GM18505 (cell line): Measurements from ENCODE around the gene SCN1A.

ENCODE experiments used
- ATAC-seq: cut with Tn5 transposase; IDR thresholded peaks from one replicate; pipeline ENCODE4 v1.9.1; 2021; ENCODE audit not compliant: unreplicated experiment
- POLR2A ChIP-seq: IDR thresholded peaks from 4 replicates; pipeline ENCODE4 v1.6.1; 2011; ENCODE audit warnings: borderline replicate concordance; ENCODE audit not compliant: insufficient read depth, insufficient read length; ENCODE audit errors: extremely low read depth

Gene SCN1A

GRCh38 chr2:166127217-166128155 is at the start of gene SCN1A:
SCN1A (minus strand) TSS chr2:166128020; CDS start chr2:166073621, 54,399 bp downstream.
- ATAC-seq, result no peak
- no peak for TF ChIP-seq POLR2A

GRCh38 chr2:166173263-166173662 is 45.4 kb upstream of the SCN1A start:
- TF ChIP-seq POLR2A, result no peak
- no peak for ATAC-seq

- ATAC-seq, result no peak
- TF ChIP-seq POLR2A, result no peak
These were observed 43.4 kb upstream of the SCN1A start for GRCh38 chr2:166171216-166171615.

DNA sequence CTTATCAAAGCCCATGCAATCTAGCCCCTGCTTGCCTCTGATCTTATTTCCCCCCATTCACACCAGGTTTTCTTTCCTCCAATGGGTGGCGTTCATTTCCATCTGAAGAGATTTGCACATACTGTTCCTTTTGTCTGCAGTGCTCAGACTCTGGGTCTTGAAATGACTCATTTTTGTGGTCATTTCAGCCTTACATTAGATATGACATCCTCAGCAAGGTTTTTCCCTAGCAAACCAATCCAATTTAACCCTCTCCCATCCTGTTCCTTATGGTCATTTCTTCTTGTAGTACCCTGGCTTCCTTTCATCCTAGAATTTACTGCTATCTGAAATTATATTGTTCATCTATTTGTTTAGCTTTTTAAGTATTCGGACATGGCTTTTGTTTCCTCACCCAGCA is 42.5 kb upstream of the SCN1A start:
- ATAC-seq, result peak; percentile 87
- TF ChIP-seq POLR2A, result no peak

- no peak for TF ChIP-seq POLR2A
- no peak for ATAC-seq
These were observed 39.6 kb upstream of the SCN1A start for GRCh38 chr2:166167449-166167848.

DNA sequence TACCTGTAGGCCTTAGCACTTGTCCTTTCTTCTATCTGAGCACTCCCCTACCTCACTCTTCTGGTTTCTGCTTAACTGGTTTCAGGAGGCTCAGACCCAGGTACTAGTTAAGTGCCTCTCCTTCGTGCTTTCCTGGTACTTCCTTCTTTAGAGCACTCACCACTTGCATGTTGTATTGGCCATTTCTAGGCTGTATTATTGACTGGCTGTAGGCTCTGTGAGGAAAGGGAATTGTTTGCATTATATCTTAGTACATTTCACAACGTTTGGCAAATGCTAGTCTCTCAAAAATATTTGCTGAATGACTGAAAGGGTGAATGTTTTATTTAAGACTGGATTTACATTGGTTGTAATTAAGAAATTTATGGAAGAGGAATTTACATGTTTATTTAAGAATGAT is 36.0 kb upstream of the SCN1A start:
- ATAC-seq, result no peak
- no peak for TF ChIP-seq POLR2A

DNA sequence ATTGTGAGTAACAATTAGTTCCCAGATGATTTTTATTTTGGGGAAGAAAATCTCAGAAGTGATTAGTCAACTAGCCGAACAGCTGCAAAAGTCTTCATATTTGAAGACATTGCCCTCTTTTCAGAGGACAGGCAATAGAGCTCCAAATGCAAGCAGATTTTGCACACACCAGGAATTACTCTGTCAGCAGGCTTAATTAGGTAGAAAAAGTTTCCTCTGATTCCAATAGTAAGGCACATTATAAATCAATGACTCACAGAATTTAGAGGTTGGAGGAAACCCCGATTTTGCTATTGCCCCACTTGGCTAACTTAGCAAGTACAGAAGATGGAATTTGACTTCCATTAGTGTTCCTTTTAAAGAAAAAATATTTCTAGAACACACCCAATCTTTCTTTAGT is 30.7 kb upstream of the SCN1A start:
- no peak for TF ChIP-seq POLR2A
- ATAC-seq, result no peak

GRCh38 chr2:166157578-166157977 is 29.8 kb upstream of the SCN1A start:
- TF ChIP-seq POLR2A, result no peak
- no peak for ATAC-seq

DNA sequence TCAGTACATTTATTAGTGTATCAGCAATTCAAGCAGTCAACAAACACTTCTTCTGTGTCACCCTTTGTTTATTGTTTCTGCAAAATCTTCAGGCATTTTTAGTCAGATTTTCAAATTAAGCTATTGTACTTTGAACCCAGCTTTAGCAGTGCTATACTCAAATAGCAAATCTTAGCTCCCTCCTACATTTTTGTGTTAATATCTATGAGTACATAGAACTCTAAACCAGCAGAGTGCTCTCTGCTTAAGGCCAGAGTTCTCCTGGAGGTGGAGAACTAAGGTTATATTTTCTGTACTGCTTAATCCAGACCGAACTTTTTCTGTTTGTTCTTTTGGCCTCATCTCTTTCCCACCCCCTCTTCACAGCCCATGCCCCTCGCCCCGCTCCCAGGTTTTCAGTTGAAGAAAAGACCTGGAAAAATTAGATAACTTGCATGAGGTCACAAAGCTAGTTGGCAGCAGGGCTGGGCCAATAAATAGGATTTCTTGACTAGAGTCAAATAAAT is 29.2 kb upstream of the SCN1A start:
- ATAC-seq, result no peak
- TF ChIP-seq POLR2A, result no peak

DNA sequence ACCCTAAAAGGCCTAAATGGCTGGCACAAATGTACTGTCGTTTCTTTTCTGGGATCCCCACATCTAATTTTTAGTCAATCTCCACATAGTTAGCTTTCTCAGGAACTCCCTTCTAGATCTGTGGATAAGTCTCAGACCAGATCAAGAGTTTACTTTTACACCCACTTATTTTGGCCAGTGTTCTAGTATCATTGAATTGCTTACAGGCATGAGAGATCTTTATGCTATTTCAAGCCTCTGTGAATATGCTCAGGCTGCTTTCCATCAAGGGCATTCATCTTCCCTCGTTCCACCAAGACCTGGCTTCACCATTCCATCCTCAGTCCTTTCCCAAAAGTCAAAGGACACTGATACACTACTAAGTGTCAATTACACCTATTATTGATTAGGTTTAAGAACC is 27.8 kb upstream of the SCN1A start:
- no peak for ATAC-seq
- no peak for TF ChIP-seq POLR2A

GRCh38 chr2:166154685-166155338 is 27.0 kb upstream of the SCN1A start:
- TF ChIP-seq POLR2A, result no peak
- ATAC-seq, result no peak

GRCh38 chr2:166152064-166152463 is 24.2 kb upstream of the SCN1A start:
- ATAC-seq, result no peak
- no peak for TF ChIP-seq POLR2A

DNA sequence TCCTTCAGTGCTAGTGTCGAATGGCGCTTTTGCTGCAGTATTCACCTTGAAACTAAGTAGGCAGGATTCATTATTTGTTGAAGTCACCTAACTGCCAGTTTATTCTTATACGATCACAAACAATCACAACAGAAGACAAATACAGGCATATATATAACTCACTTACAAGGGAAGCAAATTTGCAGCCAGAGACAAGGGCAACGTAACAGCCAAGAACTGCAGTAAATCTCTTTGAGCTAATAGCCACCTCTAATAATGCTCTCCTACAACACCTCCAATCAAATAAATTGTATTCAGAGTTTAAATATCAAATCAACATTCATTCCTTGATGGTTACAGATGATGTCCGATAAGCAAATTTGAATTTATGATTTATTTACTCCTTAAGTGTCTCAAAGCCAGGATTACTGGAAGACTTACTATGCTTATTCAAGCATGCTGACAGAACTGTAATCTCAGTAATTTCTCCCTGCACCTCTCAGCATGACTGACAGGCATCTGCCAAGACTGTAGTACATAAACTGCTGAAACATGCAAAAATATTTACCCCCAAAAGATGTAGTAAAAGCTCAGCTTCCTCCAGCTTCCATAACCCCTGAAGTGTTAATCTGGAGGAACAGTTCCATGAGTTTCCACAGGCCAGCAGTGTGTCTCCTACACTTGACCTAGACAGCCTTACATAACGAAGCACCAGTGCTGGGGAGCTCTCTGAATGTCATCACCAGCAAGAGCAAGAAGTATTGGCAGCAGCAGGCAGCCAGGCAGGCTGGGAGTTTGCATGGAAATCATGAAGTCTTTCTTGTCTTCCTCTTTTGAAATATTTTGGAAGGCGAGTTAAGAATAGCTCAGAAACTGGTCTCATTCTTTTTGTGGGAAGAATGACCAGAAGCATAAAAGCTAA is 20.9 kb upstream of the SCN1A start:
- ATAC-seq, result no peak
- TF ChIP-seq POLR2A, result no peak
